MM.1S (cell line): ENCODE measurements around the gene PAXX.

Experiments used
- CTCF ChIP-seq: fragments of 300-600 bp; sonication (generic); IDR thresholded peaks from 2 replicates; pipeline ENCODE4 v1.5.1; 2016; ENCODE audit warnings: antibody characterized with exemption, low read length, mixed read lengths
- EZH2 ChIP-seq: fragments of 300-600 bp; sonication (generic); optimal IDR thresholded peaks from 2 replicates; pipeline ENCODE3; 2017; ENCODE audit warnings: low read depth, mild to moderate bottlenecking, antibody characterized with exemption, low read length, mixed read lengths
- EZH2phosphoT487 ChIP-seq: fragments of 300-600 bp; sonication (generic); IDR thresholded peaks from 2 replicates; pipeline ENCODE4 v1.6.1; 2018; ENCODE audit warnings: antibody characterized with exemption, low read length

- TF ChIP-seq CTCF (no peak), EZH2 (no peak), EZH2phosphoT487 (no peak)
These were observed 34.2 kb downstream of the PAXX start for GRCh38 chr9:137026384-137026783.
